ENCODE measurements around the gene C1QTNF9B. TPM values are rescaled to one million over a fixed set of nuclear protein-coding genes. Genes with fewer than 3 reads are reported as not detected.

C1QTNF9B gene
- total RNA-seq (2022; extraction: Qiagen RNA extraction; ENCODE audit: low read depth): not detected in 5 replicates

GRCh38 chr13:23897452-23897919 is at the start of gene C1QTNF9B:
Gene C1QTNF9B, minus strand, starts transcription at chr13:23897502.

GRCh38 chr13:23888658-23889614 is 8.4 kb downstream of the C1QTNF9B start, which contains the start of gene MIPEP:
Gene MIPEP, minus strand, starts transcription at chr13:23889400. Its CDS starts 80 bp downstream, at chr13:23889320.

Other genes starting within 250 kb of the C1QTNF9B start
- 21.9 to 27.0 TPM (median 23.7 TPM) in 5 replicates for gene MIPEP, start 8.1 kb downstream of the C1QTNF9B start, total RNA-seq (2022; extraction: Qiagen RNA extraction; ENCODE audit: low read depth)

Measured in A549 treated with CpdA at 1 μM for 4 hours (cell line).